GM12878 (cell line): ENCODE data around the gene THAP7. TPM values are rescaled to one million over a fixed set of nuclear protein-coding genes. Genes with fewer than 3 reads are reported as not detected.

Source experiments
- ATAC-seq: fragments of 200-7000 bp; cut with Tn5 transposase; 3 replicates; pipeline ENCODE4 v1.9.1; 2020; ENCODE audit warnings: mild to moderate bottlenecking, moderate library complexity
- BruUV-seq: library from RNA; stranded (reverse); fragments of 400-500 nt; replicated peaks from 2 replicates; lab custom pipeline; 2021; lab: Mats Ljungman, UMichigan
- CTCF ChIA-PET: fragments of 300-600 bp; sonication (Branson Sonifier 250); formaldehyde crosslinking; extraction: SDS; loops from one replicate; lab custom pipeline; 2021; ENCODE audit warnings: inconsistent platforms; lab: Yijun Ruan, JAX
- POLR2A ChIA-PET: fragments of 350-600 bp; formaldehyde crosslinking; extraction: SDS; loops from one replicate; lab custom pipeline; 2021; ENCODE audit warnings: inconsistent platforms; lab: Charles Lee
- RAD21 ChIA-PET: fragments of 300-600 bp; sonication (Branson Sonifier 250); formaldehyde crosslinking; loops from one replicate; lab custom pipeline; 2023; ENCODE audit warnings: antibody characterized with exemption; ENCODE audit not compliant: unreplicated experiment; lab: Charles Lee
- SMC1A ChIA-PET: fragments of 300-600 bp; sonication (Branson Sonifier 250); formaldehyde crosslinking; loops from one replicate; lab custom pipeline; 2023; ENCODE audit not compliant: unreplicated experiment, uncharacterized antibody; lab: Charles Lee
- DNase-seq: peaks from one replicate; pipeline ENCODE4 v3.0.0-alpha.2; 2011; ENCODE audit warnings: low read depth, low spot score
- FAIRE-seq: peaks from 3 replicates; lab custom pipeline; 2011; peaks lifted over from hg19 to GRCh38; lab: Jason Lieb, UNC
- H2AFZ ChIP-seq: 2 replicates; pipeline ENCODE4 v1.6.0; 2011; ENCODE audit warnings: low read depth, low read length, control low read depth; ENCODE audit not compliant: control insufficient read depth
- H3K27ac ChIP-seq: 2 replicates; pipeline ENCODE4 v1.5.1; 2011; ENCODE audit warnings: control low read depth; ENCODE audit not compliant: control insufficient read depth, insufficient read depth
- H3K27me3 ChIP-seq, 2 experiments: replicated peaks in 1 of 2; 2 replicates each; pipeline versions ENCODE4 v1.6.0 to v1.6.1; 2011; ENCODE audit warnings: low read length in 1 of 2; ENCODE audit not compliant: control insufficient read depth in 2 of 2, insufficient read depth in 2 of 2
- H3K36me3 ChIP-seq, 2 experiments: 2 replicates each; pipeline ENCODE4 v1.5.1; 2011; ENCODE audit warnings: low read length in 1 of 2; ENCODE audit not compliant: control insufficient read depth in 2 of 2, insufficient read depth in 2 of 2
- H3K4me1 ChIP-seq: 2 replicates; pipeline ENCODE4 v1.6.1; 2011; ENCODE audit warnings: mild to moderate bottlenecking, low read length, moderate library complexity, mixed read lengths; ENCODE audit not compliant: control insufficient read depth, insufficient read depth
- H3K4me2 ChIP-seq: 2 replicates; pipeline ENCODE4 v1.6.0; 2011; ENCODE audit warnings: control low read depth; ENCODE audit not compliant: control insufficient read depth, insufficient read depth
- H3K4me3 ChIP-seq: fragments of 200-600 bp; sonication (generic); 2 replicates; pipeline ENCODE4 v1.5.1; 2016
- H3K79me2 ChIP-seq: 2 replicates; pipeline ENCODE4 v1.6.0; 2011; ENCODE audit warnings: low read length; ENCODE audit not compliant: control insufficient read depth, insufficient read depth
- H3K9ac ChIP-seq: 2 replicates; pipeline ENCODE4 v1.8.0; 2011; ENCODE audit warnings: low read length, control low read depth, mixed read lengths; ENCODE audit not compliant: control insufficient read depth, insufficient read depth
- H3K9me3 ChIP-seq: replicated peaks from 3 replicates; pipeline ENCODE4 v1.5.1; 2011; ENCODE audit warnings: mild to moderate bottlenecking, low read length; ENCODE audit not compliant: control insufficient read depth, insufficient read depth
- H4K20me1 ChIP-seq: 2 replicates; pipeline ENCODE4 v1.6.0; 2011; ENCODE audit not compliant: control insufficient read depth, insufficient read depth
- BACH1 ChIP-seq: fragments of 450-650 bp; IDR thresholded peaks from 2 replicates; pipeline ENCODE4 v1.6.1; 2017; ENCODE audit warnings: mild to moderate bottlenecking, borderline replicate concordance
- BRCA1 ChIP-seq: IDR thresholded peaks from 2 replicates; pipeline ENCODE4 v1.6.1; 2011; ENCODE audit warnings: low read depth, low read length, improper control_type of control experiment
- CBX3 ChIP-seq: fragments of 200-600 bp; sonication (generic); IDR thresholded peaks from 2 replicates; pipeline ENCODE4 v1.6.1; 2016; ENCODE audit warnings: low read depth, borderline replicate concordance
- IKZF1 ChIP-seq: fragments of 450-650 bp; conservative IDR thresholded peaks from 2 replicates; pipeline ENCODE4 v1.6.1; 2017; ENCODE audit warnings: antibody characterized with exemption, mild to moderate bottlenecking
- MTA3 ChIP-seq: IDR thresholded peaks from 2 replicates; pipeline ENCODE4 v1.6.1; 2012; ENCODE audit warnings: low read length, inconsistent platforms, borderline replicate concordance
- NBN ChIP-seq: fragments of 450-650 bp; IDR thresholded peaks from 2 replicates; pipeline ENCODE4 v1.6.1; 2016
- NFXL1 ChIP-seq: fragments of 450-650 bp; IDR thresholded peaks from 2 replicates; pipeline ENCODE4 v1.6.1; 2017; ENCODE audit warnings: antibody characterized with exemption, mild to moderate bottlenecking, borderline replicate concordance
- SMAD5 ChIP-seq: IDR thresholded peaks from 2 replicates; pipeline ENCODE4 v1.6.1; 2016; ENCODE audit warnings: antibody characterized with exemption, low read depth
- TBL1XR1 ChIP-seq: IDR thresholded peaks from 2 replicates; pipeline ENCODE4 v1.6.1; 2012; ENCODE audit warnings: low read depth, low read length, improper control_type of control experiment
- WGBS: methylation state at CpG from one replicate; pipeline ENCODE4 v1.1.6; 2016; ENCODE audit warnings: low lambda C conversion rate; ENCODE audit not compliant: insufficient replicate concordance, insufficient coverage; ENCODE audit errors: missing lambda C conversion rate; 5-methylcytosine and 5-hydroxymethylcytosine counted together
- in situ Hi-C: fragments of 300-500 bp; cut with MboI; formaldehyde crosslinking; loops from 9 replicates; pipeline ENCODE4 v1.14.3; 2018; ENCODE audit warnings: mixed read lengths
- intact Hi-C: fragments of 100-400 bp; cut with micrococcal nuclease; formaldehyde crosslinking; loops from one replicate; pipeline ENCODE4 v1.14.2; 2022; ENCODE audit not compliant: unreplicated experiment
- polyA plus RNA-seq, 11 experiments: library from polyadenylated mRNA; depleted of rRNA in 4 of 11; unstranded in 6 of 11; stranded (reverse) in 5 of 11; fragments of >200 nt; fragmentation: Nextera tagmentation in 4 of 11; fragmentation: Illumina TruSeq in 1 of 11; extraction: Ambion mirVana in 4 of 11; extraction: Trizol in 1 of 11; gene quantifications; 1 replicate in 1 of 11; 2 replicates in 10 of 11; pipeline versions ENCODE4 v1.2.1 to v1.2.3, GENCODE V29; 2011 to 2016; ENCODE audit warnings: inconsistent platforms in 2 of 11, missing spikeins in 2 of 11, low read depth in 1 of 11
- total RNA-seq, 4 experiments: library from RNA; depleted of rRNA in 3 of 4; stranded (reverse); fragments of >200 nt in 3 of 4; fragmentation: Illumina TruSeq in 1 of 4; extraction: Trizol in 1 of 4; gene quantifications; 2 replicates each; pipeline versions ENCODE4 v1.2.1 to v1.2.3, GENCODE V29; 2013 to 2021
- TF ChIP-seq, protein P1 (sequence below): fragments of 450-650 bp; IDR thresholded peaks from 2 replicates; pipeline ENCODE4 v1.6.1; 2017; ENCODE audit warnings: low read depth, mild to moderate bottlenecking, moderate library complexity
- TF ChIP-seq, protein P2 (sequence below): fragments of 450-650 bp; IDR thresholded peaks from 2 replicates; pipeline ENCODE4 v1.6.1; 2016; ENCODE audit warnings: mild to moderate bottlenecking
- TF ChIP-seq, protein P3 (sequence below): IDR thresholded peaks from 2 replicates; pipeline ENCODE4 v1.6.1; 2012; ENCODE audit warnings: improper control_type of control experiment, low read depth, low read length; ENCODE audit not compliant: insufficient replicate concordance
- TF ChIP-seq, protein P4 (sequence below): fragments of 450-650 bp; formaldehyde crosslinking; IDR thresholded peaks from 2 replicates; pipeline ENCODE4 v1.4.0; 2020; ENCODE audit warnings: mild to moderate bottlenecking, moderate library complexity

Gene THAP7
- total and polyA plus RNA-seq, 10 of the 15 experiments (the other 5 are each of a cell fraction or from before 2014, with no cell fraction given), result 0.66 to 58.3 (median 26.3) TPM

DNA sequence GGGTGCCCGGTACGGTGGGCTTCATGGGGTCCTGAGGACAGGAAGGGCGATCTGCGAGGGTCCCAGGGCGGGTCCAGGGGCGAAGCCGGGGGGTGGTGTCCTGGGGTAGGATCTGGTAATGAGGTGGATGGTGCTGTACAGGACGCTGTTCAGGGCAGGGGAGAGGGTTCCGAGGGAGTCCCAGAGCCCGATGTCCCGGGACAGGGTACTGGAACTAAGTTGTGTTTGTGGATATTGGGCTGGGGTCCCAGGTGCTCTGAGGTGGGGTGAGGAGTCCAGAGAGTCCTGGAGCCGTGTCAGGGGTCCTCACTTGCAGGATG, 19.4 kb downstream of the THAP7 start:
- ATAC-seq, result peak; percentile 49
- intact Hi-C loops, result no loop called here
- in situ Hi-C loops, result no loop called here
- TF ChIP-seq MTA3 (no peak), BACH1 (no peak), BRCA1 (no peak), IKZF1 (no peak), TBL1XR1 (no peak), CBX3 (no peak), NFXL1 (no peak), SMAD5 (no peak), NBN (no peak)
- TF ChIP-seq, protein P1, sequence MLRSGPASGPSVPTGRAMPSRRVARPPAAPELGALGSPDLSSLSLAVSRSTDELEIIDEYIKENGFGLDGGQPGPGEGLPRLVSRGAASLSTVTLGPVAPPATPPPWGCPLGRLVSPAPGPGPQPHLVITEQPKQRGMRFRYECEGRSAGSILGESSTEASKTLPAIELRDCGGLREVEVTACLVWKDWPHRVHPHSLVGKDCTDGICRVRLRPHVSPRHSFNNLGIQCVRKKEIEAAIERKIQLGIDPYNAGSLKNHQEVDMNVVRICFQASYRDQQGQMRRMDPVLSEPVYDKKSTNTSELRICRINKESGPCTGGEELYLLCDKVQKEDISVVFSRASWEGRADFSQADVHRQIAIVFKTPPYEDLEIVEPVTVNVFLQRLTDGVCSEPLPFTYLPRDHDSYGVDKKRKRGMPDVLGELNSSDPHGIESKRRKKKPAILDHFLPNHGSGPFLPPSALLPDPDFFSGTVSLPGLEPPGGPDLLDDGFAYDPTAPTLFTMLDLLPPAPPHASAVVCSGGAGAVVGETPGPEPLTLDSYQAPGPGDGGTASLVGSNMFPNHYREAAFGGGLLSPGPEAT, result no peak
- TF ChIP-seq, protein P2, sequence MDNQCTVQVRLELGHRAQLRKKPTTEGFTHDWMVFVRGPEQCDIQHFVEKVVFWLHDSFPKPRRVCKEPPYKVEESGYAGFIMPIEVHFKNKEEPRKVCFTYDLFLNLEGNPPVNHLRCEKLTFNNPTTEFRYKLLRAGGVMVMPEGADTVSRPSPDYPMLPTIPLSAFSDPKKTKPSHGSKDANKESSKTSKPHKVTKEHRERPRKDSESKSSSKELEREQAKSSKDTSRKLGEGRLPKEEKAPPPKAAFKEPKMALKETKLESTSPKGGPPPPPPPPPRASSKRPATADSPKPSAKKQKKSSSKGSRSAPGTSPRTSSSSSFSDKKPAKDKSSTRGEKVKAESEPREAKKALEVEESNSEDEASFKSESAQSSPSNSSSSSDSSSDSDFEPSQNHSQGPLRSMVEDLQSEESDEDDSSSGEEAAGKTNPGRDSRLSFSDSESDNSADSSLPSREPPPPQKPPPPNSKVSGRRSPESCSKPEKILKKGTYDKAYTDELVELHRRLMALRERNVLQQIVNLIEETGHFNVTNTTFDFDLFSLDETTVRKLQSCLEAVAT, result no peak
- TF ChIP-seq, protein P3, sequence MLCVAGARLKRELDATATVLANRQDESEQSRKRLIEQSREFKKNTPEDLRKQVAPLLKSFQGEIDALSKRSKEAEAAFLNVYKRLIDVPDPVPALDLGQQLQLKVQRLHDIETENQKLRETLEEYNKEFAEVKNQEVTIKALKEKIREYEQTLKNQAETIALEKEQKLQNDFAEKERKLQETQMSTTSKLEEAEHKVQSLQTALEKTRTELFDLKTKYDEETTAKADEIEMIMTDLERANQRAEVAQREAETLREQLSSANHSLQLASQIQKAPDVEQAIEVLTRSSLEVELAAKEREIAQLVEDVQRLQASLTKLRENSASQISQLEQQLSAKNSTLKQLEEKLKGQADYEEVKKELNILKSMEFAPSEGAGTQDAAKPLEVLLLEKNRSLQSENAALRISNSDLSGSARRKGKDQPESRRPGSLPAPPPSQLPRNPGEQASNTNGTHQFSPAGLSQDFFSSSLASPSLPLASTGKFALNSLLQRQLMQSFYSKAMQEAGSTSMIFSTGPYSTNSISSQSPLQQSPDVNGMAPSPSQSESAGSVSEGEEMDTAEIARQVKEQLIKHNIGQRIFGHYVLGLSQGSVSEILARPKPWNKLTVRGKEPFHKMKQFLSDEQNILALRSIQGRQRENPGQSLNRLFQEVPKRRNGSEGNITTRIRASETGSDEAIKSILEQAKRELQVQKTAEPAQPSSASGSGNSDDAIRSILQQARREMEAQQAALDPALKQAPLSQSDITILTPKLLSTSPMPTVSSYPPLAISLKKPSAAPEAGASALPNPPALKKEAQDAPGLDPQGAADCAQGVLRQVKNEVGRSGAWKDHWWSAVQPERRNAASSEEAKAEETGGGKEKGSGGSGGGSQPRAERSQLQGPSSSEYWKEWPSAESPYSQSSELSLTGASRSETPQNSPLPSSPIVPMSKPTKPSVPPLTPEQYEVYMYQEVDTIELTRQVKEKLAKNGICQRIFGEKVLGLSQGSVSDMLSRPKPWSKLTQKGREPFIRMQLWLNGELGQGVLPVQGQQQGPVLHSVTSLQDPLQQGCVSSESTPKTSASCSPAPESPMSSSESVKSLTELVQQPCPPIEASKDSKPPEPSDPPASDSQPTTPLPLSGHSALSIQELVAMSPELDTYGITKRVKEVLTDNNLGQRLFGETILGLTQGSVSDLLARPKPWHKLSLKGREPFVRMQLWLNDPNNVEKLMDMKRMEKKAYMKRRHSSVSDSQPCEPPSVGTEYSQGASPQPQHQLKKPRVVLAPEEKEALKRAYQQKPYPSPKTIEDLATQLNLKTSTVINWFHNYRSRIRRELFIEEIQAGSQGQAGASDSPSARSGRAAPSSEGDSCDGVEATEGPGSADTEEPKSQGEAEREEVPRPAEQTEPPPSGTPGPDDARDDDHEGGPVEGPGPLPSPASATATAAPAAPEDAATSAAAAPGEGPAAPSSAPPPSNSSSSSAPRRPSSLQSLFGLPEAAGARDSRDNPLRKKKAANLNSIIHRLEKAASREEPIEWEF, result no peak
- TF ChIP-seq, protein P4, sequence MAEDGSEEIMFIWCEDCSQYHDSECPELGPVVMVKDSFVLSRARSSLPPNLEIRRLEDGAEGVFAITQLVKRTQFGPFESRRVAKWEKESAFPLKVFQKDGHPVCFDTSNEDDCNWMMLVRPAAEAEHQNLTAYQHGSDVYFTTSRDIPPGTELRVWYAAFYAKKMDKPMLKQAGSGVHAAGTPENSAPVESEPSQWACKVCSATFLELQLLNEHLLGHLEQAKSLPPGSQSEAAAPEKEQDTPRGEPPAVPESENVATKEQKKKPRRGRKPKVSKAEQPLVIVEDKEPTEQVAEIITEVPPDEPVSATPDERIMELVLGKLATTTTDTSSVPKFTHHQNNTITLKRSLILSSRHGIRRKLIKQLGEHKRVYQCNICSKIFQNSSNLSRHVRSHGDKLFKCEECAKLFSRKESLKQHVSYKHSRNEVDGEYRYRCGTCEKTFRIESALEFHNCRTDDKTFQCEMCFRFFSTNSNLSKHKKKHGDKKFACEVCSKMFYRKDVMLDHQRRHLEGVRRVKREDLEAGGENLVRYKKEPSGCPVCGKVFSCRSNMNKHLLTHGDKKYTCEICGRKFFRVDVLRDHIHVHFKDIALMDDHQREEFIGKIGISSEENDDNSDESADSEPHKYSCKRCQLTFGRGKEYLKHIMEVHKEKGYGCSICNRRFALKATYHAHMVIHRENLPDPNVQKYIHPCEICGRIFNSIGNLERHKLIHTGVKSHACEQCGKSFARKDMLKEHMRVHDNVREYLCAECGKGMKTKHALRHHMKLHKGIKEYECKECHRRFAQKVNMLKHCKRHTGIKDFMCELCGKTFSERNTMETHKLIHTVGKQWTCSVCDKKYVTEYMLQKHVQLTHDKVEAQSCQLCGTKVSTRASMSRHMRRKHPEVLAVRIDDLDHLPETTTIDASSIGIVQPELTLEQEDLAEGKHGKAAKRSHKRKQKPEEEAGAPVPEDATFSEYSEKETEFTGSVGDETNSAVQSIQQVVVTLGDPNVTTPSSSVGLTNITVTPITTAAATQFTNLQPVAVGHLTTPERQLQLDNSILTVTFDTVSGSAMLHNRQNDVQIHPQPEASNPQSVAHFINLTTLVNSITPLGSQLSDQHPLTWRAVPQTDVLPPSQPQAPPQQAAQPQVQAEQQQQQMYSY (CRISPR knock-in tag), result no peak

More for the DNA sequence above, 19.4 kb downstream of the THAP7 start:
- Histone ChIP-seq H4K20me1 (no peaks in the 10 kb centered on the region), H2AFZ (peak overlapping the region; percentile 99), H3K27me3 (no peaks in the 10 kb centered on the region), H3K4me3 (peak overlapping the region; percentile 94), H3K4me1 (peaks cover 10% of the 10 kb centered on the region; the same call in 1 of the 2 replicates), H3K4me2 (peak overlapping the region; percentile 97), H3K36me3 (no peaks in the 10 kb centered on the region), H3K9me3 (peaks cover 6% of the 10 kb centered on the region; the same call in 2 of the 3 replicates), H3K27ac (peak overlapping the region; percentile 82), H3K79me2 (peaks cover 16% of the 10 kb centered on the region), H3K9ac (peak overlapping the region; percentile 95)
- RAD21 ChIA-PET, result interaction anchor here (0.9 to 1.8 kb wide), 6 partner anchors 11 to 117 kb away, joined by 3 to 7 read pairs (median 4); partner anchors contain the start of gene THAP7
- WGBS, result 1% methylated on average over 12 of the region's 12 CpGs
- CTCF ChIA-PET, result interaction anchor here (0.6 to 1.8 kb wide), 11 partner anchors 9 to 488 kb away, joined by 3 to 11 read pairs (median 3); partner anchors contain the start of genes PI4KA, SNAP29 and THAP7
- SMC1A ChIA-PET, result no interaction called here
- POLR2A ChIA-PET, result interaction anchor here (0.6 to 1.9 kb wide), 3 partner anchors 9 to 96 kb away, joined by 3 to 9 read pairs (median 5); partner anchors contain the start of gene THAP7
- DNase-seq (no peak), FAIRE-seq (no peak)
- BruUV-seq, result no TSS peak
